Esophagus mucosa (tissue), 1 donor: ENCODE results near the gene DAP. TPM values are rescaled to one million over a fixed set of nuclear protein-coding genes. Genes with fewer than 3 reads are reported as not detected.

Experiments used
- ATAC-seq: fragments of 200-7000 bp; cut with Tn5 transposase; one replicate; pipeline ENCODE4 v1.9.1; 2020
- total RNA-seq: library from RNA; stranded (reverse); gene quantifications from one replicate; pipeline ENCODE4 v1.2.4, GENCODE V29; 2023
- donor health status: DM: yes; HTN: yes; CAD: no.

DAP gene
- total RNA-seq, 1 donor from 2014 or later, result 34.6 TPM

DNA sequence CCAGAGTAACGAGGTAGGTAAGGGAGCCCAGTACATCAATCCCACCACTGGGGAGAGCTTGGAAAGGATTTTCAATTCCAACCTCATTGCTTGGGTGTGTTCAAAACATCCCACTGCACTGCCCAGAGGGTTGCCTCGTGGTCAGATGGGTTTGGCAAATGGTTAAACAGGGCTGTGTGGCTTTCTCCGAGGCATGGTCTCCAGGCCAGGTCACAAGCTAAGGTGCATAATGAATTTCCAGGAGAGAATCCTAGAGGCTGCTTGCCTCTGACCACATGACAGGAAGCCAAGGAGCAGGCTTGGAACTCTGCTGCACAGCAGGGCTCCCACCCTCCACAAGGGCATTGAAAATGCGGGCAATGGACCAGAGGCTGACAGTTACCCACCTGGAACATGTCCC is 51.6 kb downstream of the DAP start:
- ATAC-seq, result no peak

DNA sequence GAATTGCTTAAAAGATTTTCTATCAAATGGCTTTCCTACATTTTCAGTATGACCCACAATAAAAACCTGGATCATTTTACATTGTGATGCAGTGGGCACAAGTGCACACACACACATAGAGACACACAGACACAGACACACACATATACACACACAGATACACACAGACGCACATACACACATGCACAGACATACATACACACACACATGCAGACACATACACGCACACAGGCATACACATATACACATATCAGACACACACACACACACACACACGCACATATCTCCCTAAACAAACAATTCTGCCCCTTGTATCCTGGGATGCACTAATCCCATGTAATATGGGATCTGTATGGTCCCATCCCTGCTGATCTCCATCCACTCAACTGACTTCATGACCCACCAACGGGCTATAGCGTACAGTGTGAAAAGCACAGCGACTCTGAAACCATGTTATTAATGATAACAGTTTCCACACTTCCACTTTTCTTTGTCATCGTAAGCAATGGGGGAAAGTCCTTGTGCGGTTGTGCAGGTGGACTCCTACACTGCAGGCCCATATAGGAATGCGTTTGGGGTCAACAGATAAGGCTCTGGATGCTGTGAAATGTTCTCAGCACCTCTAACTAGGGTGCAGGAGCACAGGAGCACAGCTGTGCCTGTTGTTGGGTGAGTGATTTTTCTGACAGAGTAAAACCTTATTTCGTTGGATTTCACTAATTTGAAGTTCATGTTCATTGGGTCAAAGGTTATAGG is 52.7 kb downstream of the DAP start:
- no peak for ATAC-seq

DNA sequence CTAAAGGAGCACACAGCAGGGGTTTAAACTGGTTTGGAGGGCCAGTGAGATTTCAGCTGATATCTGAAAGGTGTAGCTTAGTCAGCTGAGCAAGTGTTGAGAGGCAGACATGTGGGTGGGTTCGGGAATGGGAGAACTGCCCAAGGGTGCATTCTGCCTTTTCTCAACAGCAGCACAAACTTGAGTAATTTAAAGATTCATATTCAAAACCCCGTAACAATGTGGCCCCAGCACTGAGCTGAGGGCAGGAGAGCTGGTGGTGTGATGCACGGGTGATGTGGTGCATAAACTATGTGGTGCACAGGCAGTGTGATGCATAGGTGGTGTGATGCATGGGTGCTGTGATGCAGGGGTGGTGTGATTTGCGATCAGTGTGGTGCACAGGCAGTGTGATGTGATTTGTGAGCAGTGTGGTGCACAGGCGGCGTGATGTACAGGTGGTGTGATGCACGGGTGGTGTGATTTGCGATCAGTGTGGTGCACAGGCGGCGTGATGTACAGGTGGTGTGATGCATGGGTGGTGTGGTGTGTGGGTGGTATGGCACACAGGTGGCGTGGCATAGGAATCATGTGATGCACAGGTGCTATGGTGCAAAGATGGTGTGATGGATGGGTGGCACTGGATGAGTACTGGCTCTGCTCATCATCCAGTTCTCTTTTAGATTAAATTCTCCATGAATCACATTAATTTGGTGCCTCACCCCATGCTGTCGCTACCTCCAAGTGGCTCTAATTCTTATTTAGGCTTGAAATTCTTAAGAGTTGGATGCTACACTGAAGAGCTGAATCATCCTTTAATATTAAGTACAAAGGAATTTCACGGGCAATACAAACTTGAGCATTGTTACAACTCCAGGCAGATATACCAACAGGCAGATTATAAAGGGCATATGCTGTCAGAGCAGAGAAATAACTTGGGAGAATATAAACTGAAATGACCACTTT is 53.6 kb downstream of the DAP start:
- ATAC-seq, result no peak

DNA sequence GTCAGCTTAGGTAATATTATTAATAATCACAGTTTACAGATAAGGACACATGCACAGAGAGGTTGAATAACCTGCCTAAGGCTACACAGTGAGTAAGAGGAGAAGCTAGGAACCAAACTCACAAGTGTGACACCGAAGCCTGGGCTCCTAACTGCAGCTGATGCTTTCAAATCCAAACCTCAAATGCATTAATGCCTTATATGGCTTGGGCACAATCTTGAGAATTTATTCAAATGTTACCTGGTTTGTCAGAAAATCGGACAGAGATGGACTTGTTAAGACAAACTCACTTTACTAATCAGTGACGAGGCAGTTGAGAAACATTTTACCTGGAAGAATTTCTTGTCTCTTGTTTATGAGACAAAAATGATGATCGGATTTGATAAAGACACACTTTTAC is 54.7 kb downstream of the DAP start:
- no peak for ATAC-seq

DNA sequence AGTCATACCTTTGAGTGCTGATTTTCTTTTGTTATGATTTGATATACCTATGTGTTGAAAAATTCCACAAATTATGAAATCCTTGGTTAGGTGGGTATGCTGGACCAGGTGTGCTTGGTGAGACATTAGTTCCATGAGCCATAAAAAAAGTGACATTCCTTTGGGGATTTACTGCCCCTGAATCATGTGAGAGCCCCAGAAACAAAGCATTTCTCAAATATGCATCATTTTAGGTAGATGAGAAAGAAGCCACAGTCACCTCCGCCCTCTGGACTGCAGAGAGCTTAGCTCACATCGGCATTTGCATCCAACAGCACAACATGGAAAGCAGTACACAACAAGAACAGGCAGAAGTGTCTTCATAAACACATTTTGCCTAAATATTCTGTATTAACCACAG is 55.3 kb downstream of the DAP start:
- no peak for ATAC-seq

DNA sequence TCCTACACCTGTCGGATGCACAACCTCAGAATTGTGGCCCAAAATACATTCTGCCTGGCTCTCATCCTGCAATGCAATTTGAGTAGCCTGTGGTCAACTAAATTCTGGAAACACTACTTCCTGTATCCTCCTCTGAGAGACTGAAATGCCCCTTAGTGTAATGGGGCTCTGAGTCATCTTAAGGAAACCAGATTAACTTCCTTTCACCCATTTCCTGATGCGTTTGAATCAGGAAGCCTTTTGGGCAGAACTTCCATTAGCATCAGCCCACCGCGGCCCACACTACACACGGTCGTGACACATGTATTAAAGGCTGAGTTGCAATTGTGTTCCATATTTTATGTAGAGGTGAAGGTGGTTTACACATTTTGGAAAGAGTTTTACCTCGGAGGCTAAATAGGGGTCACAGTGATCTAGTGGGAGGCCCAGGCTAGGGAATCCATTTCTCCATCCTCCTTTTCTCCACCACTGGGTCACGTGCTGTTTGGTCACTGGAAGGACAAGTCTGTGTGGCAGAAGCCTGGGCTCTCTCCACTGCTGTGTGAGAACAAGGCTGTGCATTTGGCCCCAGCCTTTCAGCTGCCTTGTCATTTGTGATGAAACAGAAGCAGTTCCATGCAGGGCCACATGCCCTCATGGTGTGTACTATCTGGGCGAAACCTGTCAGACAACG is 55.9 kb downstream of the DAP start:
- ATAC-seq, result peak; percentile 24

DNA sequence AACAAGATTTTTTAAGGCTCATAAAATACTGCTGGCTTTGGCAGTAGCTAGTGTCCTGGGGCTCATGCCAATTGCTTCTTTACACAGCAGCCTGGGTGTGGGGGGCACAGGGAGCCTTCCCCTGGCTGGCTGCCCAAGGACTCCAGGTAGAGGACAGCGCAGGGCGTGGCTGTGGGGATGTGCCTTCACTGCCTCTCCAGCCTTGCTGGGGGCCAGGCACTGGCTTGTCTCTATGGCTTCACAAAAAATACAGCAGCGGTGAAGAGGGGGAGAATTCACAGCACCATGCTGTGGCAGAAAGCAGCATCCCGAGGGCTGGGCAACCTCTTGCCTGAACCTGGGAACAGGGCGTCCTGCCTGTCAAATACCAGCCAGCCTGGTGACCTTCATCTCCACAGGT is 57.4 kb downstream of the DAP start:
- peak; percentile 29 for ATAC-seq

DNA sequence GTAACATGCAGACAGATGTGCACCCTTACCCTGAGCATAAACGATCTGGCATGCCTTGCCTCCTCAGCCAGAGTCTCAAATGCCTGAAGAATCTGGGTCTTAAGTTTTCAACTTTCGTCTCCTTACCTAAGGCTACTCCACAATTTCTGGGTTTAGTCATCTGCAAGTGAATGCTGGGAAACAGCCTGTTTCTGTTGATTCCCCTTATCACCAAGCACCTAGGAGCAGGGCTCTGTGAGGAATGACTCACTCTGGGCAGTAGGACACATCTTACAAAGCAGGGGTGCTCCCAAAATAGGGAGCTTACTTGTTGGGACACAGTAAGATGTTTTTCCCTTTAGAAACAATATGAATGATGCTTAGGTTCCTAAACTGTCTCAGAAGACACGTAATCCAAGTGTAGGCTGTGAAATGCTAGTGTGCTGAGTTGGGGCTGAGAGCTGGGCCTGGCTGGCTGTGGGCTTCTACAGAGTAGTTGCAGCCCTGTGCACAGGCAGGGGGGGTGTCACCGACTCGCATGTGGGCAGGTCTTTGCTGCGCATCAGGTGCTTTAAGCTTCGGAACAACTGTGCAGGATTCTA is 58.0 kb downstream of the DAP start:
- peak; percentile 38 for ATAC-seq

DNA sequence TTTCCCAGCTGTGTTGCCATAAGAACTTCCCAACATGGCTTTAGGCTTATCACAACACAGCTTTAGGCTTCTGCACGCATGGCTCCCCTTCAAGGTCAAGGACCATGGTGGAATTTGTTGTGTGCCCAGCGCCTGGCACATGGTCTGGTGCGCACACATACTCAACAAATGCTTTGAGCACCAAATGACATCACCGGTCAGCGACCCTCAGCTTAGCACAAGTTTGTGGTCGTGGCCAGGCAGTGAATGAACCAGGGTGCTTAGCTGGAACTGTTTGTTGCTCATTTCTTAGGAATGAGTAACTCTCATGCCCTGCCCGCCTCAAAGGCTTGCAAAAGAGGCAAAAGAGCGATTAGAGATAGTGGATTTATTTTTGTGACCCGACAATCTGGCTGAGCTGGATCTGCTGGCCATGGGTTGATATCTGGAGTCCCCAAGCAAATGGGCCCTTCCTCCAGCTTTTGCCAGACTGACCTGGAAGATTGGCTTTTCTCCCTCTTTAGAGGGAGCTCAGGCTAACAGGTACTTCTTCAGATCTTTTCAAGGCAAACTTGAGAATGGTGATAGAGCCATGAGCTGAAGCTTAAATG is 58.9 kb downstream of the DAP start:
- no peak for ATAC-seq

DNA sequence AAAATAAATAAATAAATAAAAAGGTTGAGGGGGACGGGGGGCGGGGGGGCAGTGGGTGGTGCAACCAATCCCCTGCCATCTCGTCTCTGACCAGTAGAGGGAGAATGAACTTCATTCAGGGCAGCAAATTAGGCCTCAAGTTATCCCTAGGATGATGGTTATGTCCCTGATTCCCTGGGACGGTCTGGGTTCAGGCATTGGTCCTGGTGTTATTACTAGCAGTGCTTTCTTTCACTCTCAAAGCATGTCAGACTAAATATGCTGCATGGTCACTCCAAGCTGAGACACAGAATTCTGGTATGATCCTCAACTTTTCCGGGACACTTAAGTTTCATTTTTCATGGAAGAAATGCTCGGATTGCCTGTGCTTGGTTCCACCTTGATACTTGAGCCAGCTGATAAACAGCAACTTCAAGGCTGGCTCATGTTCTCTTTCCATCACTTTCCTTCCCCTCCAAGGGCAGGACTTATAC is 59.4 kb downstream of the DAP start:
- ATAC-seq, result peak; percentile 36

DNA sequence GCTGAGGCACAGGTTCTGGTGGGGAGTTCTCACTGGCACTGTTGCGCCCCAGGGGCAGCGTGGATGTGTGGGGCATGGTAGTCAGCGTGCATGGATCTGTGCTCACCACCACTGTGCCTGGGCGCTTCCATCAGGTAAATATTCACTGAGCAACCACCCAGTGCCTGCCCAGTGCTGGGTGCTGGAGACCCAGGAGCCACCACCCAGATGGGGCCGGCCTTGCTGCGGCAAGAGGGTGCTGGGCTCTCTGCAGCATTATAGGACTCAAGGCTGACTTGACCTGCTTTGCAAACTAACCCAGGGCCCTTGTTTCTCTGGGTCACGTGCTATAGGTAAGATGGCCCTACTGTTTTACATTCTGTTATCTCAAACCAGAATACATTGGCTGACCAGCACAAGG is 60.5 kb downstream of the DAP start:
- no peak for ATAC-seq

DNA sequence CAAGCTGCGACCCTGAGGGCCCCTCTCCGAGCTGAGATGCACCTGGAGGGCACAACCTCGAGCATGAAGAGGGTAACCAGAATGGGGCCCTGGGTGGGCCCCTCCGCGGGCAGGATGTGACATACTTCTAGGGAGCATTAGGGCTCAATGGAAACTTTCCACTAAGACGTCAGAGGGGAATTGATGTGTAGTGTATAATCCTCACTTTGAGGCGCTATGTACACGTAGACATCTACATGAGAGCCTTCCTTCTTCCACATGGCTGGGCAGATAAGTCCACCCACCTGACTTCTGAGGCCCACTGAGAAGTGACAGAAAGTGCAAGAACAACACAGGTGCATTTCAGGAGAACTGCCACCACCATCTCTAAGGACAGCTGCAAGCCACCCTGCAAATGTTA is 61.0 kb downstream of the DAP start:
- ATAC-seq, result no peak

DNA sequence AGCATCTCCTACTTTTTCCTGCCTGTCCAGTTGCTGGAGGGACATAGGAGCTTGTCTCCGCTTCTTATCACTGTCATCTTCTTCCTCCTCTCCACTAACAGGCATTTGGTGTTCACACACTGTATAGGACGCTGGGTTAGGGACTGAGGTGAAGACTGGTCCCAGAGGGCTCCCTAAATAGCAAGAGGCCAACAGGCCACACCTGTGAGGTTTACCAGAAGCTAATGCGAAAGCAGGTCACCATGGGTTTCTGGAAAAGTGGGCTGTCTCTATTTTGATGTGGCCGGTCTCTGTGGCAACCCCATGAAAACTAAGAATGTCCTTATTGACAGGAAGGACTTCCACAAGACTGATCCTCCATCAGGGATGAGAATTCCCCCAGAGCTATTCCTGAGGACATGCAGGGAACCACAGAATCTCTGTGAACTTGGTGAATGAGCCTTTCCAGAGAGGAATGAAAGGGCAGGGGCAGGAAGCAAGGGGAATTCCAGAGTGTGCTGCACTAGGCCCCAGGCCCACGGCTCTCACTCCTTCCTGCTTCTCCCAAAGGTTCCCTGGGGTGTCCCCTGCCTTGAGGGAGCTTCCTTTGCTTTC is 61.7 kb downstream of the DAP start:
- ATAC-seq, result no peak

DNA sequence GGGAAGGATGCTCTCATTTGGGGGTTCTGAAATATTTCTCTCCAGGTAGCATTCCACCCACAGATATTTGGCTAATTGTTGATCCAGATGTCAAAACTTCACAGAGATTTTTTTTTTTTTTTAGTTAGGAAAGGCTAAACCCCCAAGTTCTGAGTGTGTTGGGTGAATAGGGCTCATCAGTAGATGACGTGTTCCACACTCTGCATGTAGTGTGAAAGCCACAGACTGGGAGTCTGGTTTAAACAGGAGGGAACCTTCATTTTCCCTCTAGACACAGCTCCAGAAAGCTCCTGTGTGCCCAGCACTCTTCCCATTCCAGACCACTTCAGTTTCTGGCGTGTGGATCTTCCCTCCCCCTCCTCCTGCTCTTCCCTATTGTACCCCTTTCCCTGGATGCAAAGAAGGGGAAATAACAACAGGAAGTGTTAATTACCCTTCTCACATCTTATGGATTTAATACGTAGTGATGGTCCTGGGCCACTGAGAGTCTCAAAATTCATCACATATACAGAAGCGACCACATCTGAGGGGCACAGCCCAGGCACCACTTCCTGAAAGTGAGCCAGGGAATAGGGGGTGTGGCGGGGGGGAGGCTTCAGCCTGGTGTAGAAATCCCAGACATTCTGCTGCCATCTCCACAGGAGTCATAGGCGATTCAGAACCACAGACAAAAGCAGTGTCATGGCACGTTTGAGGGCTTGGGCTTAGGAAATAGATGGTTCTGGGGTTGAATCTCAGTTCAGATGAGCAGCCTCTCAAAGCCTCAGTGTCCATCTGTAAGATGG is 65.1 kb downstream of the DAP start:
- ATAC-seq, result no peak

DNA sequence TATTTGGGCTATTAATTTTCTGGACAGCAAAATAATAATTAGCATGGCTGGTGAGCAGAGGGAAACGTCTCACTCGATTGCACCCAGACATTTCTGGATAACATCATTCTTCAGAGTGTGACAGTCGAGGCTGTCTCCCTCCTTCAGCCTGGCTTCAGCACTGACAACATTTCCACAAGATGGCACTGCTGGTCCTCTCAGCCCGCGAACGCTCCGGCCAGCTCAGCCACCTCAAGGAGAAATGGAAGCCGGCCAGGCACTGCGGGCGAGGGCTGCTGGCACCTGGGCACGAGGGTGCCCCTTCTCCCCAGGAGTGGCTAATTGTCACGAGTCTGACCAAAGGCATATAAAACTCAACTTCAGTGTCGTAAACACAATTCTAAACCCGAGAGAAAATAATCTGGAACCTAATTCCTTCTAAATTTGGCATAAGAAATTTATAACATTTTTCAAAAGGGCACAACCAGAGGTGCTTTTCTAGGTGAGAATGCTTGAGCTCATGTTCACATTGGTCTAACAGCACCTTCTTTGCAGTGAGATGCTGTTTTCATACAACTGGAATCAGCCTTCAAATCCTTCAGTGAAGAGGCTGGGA is 65.9 kb downstream of the DAP start:
- ATAC-seq, result peak; percentile 70

DNA sequence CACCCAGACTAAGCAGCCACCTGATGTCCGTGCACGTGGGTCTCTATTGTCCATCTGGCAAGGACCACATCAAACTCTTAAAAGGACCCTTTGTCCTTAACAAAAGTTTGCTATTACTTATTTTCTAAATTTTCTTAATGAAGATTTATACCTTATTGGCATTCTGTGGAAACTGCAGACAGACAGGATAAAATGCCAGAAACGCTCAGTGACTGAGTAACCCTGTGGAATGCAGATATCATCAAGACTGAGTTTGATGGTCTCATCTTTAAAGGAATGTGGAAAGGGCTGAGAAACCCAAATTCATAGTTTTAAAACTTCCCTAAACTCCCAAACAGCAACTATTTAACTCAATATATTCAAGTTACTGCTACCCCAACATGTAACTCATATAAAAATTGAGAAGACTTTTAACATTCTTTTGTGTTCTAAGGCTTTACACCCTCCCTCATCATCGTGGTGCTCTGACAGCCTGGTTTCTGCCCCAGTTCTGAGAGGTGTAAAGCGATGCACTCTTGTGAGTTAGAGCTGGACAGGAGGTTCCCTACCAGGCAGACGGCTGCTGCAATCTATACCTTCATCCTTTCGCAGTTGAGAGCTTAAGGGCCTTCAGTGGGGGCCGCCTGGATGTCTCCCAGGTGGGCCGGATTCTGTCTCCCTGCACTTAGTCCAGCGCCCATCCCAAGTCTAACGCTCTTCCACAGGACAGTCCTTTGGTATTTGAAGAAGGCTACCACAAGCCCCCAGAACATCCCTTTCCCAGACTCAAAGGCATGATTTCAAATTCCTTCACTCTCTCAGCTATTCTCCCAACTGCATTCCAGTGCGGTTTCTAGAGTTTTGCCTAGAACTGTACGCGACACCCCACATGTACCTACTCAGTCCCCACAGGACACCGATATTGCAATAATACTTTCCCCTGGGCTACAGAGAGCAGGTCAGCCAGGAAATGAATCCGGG is 68.9 kb downstream of the DAP start:
- ATAC-seq, result no peak

DNA sequence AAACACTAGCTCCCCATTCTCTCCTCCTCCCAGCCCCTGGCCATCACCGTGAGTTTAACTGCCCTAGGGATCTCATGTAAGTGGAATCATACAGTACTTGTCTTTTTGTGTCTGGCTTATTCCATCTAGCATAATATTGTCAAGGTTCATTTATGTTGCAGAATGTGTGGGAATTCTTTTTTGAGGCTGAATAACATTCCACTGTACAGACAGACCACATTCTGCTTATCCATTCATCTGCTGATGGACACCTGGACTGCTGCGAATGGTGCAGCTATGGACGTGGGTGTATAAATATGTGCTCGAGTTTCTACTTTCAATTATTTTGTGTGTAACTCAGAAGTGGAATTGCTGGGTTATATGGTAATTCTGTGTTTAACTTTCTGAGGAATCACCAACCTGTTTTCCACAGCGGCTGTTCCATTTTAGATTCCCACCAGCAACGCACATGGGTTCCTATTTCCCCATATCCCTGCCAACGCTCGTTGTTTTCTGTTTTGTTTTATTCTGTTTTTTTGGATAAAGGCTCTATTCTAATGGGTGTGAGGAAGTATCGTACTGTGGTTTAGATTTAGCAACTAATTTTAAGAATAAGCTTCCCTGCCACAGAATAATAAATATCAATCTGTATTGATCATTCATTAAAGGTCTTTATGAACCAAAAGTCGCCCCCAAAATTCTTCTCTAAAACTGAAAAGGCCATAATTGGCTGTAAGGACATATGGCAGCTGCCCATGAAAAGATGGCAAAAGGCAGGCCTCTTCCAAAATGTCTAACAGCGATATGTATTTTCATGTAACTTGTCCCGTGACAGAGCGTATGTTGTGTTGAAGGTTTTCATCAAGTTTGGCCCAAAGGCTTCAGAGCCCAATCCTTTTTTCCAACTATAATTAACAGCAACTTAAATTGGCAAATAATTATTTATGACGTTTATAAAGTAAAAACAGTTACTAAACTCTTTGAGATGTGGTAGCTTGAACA is 70.3 kb downstream of the DAP start:
- no peak for ATAC-seq

DNA sequence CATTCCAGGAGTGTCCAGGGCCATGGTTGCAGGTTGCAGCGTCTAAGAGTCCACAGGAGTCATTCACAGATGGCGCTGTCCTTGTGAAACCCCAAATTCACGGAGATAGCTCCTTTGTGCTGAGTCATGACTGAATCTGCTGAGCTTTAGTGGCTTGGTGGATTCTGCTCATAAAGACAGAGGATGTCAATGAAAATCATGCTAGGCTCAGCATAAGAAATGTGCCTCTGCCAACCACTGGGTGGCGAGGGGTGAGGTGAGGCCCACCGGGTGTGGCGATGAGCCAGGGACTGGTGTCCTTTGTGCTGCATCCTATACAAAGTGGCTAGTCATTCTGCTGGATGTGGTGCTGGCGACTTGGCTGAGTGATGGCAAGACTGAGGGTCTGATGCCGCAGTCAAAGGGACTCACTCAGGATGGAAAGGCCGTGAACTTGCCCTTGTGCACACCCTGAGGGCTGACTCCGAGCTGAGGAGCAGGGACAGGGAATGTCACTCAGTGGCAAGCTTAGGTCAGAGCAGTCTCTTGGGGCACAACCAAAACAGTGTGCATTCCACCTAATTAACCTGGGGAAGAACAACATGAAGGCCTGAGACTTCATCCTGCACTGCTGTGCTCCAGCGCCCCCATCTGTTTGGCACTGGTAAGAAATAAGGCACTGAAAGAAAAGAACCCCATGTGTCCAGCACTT is 71.5 kb downstream of the DAP start:
- ATAC-seq, result peak; percentile 11
